Liver (tissue), 9 donors: ENCODE measurements around the gene ATXN1. TPM values are rescaled to one million over a fixed set of nuclear protein-coding genes. Genes with fewer than 3 reads are reported as not detected.

Experiments used
- DNase-seq: peaks from one replicate; pipeline ENCODE4 v3.0.0-alpha.2; 2017; ENCODE audit warnings: low spot score
- H3K27ac ChIP-seq, 2 donors: one replicate each; pipeline ENCODE4 v1.7.0; 2013; ENCODE audit warnings: inconsistent platforms in 2 of 2, low read length in 2 of 2, control low read depth in 1 of 2, low read depth in 1 of 2, mild to moderate bottlenecking in 1 of 2
- H3K27me3 ChIP-seq, 4 donors: one replicate each; pipeline versions ENCODE4 v1.6.1 to v1.7.0; 2013; ENCODE audit warnings: low read length in 3 of 4, inconsistent platforms in 1 of 4, mild to moderate bottlenecking in 1 of 4, moderate library complexity in 1 of 4; ENCODE audit not compliant: control insufficient read depth in 4 of 4, insufficient read depth in 4 of 4
- H3K36me3 ChIP-seq, 4 donors: one replicate each; pipeline versions ENCODE4 v1.6.1 to v1.7.0; 2013; ENCODE audit warnings: low read length in 3 of 4, mild to moderate bottlenecking in 3 of 4, low read depth in 1 of 4, moderate library complexity in 1 of 4; ENCODE audit not compliant: control insufficient read depth in 4 of 4, insufficient read depth in 3 of 4
- H3K4me1 ChIP-seq, 4 donors: one replicate each; pipeline versions ENCODE4 v1.6.1 to v1.7.0; 2013; ENCODE audit warnings: low read length in 3 of 4, mild to moderate bottlenecking in 3 of 4, moderate library complexity in 1 of 4; ENCODE audit not compliant: control insufficient read depth in 4 of 4, insufficient read depth in 4 of 4
- H3K4me3 ChIP-seq, 3 donors: one replicate each; pipeline versions ENCODE4 v1.6.1 to v1.7.0; 2013; ENCODE audit warnings: low read length in 3 of 3, control low read depth in 1 of 3, low read depth in 1 of 3, mild to moderate bottlenecking in 1 of 3
- H3K9ac ChIP-seq, 2 donors: one replicate each; pipeline ENCODE4 v1.7.0; 2013; ENCODE audit warnings: low read length in 2 of 2, mild to moderate bottlenecking in 2 of 2, moderate library complexity in 2 of 2, control low read depth in 1 of 2, low read depth in 1 of 2
- H3K9me3 ChIP-seq, 4 donors: one replicate each; pipeline versions ENCODE4 v1.6.1 to v1.7.0; 2013; ENCODE audit warnings: low read length in 3 of 4; ENCODE audit not compliant: control insufficient read depth in 4 of 4
- CTCF ChIP-seq: fragments of 150-350 bp; IDR thresholded peaks from 2 replicates; pipeline ENCODE4 v1.5.1; 2017; ENCODE audit warnings: improper control_type of control experiment, low read depth, low read length; ENCODE audit not compliant: missing input control
- EGR1 ChIP-seq, 2 donors: IDR thresholded peaks; 2 replicates each; pipeline ENCODE4 v1.6.1; 2016 to 2018; ENCODE audit warnings: antibody characterized with exemption in 2 of 2, low read depth in 2 of 2
- FOXA2 ChIP-seq: IDR thresholded peaks from 2 replicates; pipeline ENCODE4 v1.6.1; 2016; ENCODE audit warnings: antibody characterized with exemption
- GABPA ChIP-seq, 2 donors: IDR thresholded peaks in 1 of 2; conservative IDR thresholded peaks in 1 of 2; 2 replicates each; pipeline ENCODE4 v1.6.1; 2016; ENCODE audit warnings: antibody characterized with exemption in 2 of 2, mild to moderate bottlenecking in 1 of 2, moderate library complexity in 1 of 2
- HNF4A ChIP-seq, 2 donors: conservative IDR thresholded peaks; 2 replicates each; pipeline ENCODE4 v1.6.1; 2016; ENCODE audit warnings: antibody characterized with exemption in 2 of 2, mild to moderate bottlenecking in 2 of 2
- MAX ChIP-seq: IDR thresholded peaks from 2 replicates; pipeline ENCODE4 v1.6.1; 2016; ENCODE audit warnings: antibody characterized with exemption
- NR2F2 ChIP-seq: IDR thresholded peaks from 2 replicates; pipeline ENCODE4 v1.6.1; 2016; ENCODE audit warnings: antibody characterized with exemption
- RAD21 ChIP-seq, 2 donors: IDR thresholded peaks; 2 replicates each; pipeline ENCODE4 v1.6.1; 2016; ENCODE audit warnings: antibody characterized with exemption in 2 of 2, mild to moderate bottlenecking in 2 of 2
- REST ChIP-seq: IDR thresholded peaks from 2 replicates; pipeline ENCODE4 v1.6.1; 2016; ENCODE audit warnings: antibody characterized with exemption, mild to moderate bottlenecking
- SP1 ChIP-seq: IDR thresholded peaks from 2 replicates; pipeline ENCODE4 v1.6.1; 2018; ENCODE audit warnings: antibody characterized with exemption, mild to moderate bottlenecking
- TAF1 ChIP-seq: conservative IDR thresholded peaks from 2 replicates; pipeline ENCODE4 v1.6.1; 2016; ENCODE audit warnings: antibody characterized with exemption, mild to moderate bottlenecking
- YY1 ChIP-seq: IDR thresholded peaks from 2 replicates; pipeline ENCODE4 v1.6.1; 2016; ENCODE audit warnings: antibody characterized with exemption, mild to moderate bottlenecking
- ZBTB33 ChIP-seq: IDR thresholded peaks from 2 replicates; pipeline ENCODE4 v1.6.1; 2016; ENCODE audit warnings: antibody characterized with exemption
- WGBS: extraction: QIAGEN DNeasy Blood & Tissue Kit; methylation state at CpG from one replicate; pipeline ENCODE4 v1.1.7; 2013; 5-methylcytosine and 5-hydroxymethylcytosine counted together
- polyA plus RNA-seq, 2 donors: library from polyadenylated mRNA; stranded (reverse) in 1 of 2; unstranded in 1 of 2; fragments of 200-250 nt in 1 of 2; fragments of >200 nt in 1 of 2; fragmentation: Nextera tagmentation in 1 of 2; extraction: Ambion mirVana in 1 of 2; gene quantifications; one replicate each; pipeline versions ENCODE4 v1.2.1 to v1.2.3, GENCODE V29; 2013 to 2015
- total RNA-seq, 2 donors: library from RNA; depleted of rRNA; stranded (reverse); fragments of >200 nt; gene quantifications; one replicate each; pipeline ENCODE4 v1.2.3, GENCODE V29; 2014
- donor health status: healthy.
- donor health status: healthy.
- donor health status: healthy.
- donor health status: healthy.
- donor health status: healthy.

The ATXN1 gene
- total and polyA plus RNA-seq, 4 donors: 4.3 to 29.7 (median 8.2) TPM

GRCh38 chr6:16490616-16491015 is 270.6 kb downstream of the ATXN1 start:
- H3K27me3 ChIP-seq: no peaks in the 10 kb centered on the region
- no peak for DNase-seq
- peaks cover 0 to 4% (median 0%) of the 10 kb centered on the region in 4 donors for H3K36me3 ChIP-seq
- H3K9me3 ChIP-seq: no peaks in the 10 kb centered on the region
- no peak overlapping the region for H3K9ac ChIP-seq
- no peak overlapping the region for H3K4me3 ChIP-seq
- H3K27ac ChIP-seq: no peak overlapping the region
- 92% methylated on average over 2 of the region's 2 CpGs for WGBS
- H3K4me1 ChIP-seq: peaks cover 0 to 2% (median 0%) of the 10 kb centered on the region in 4 donors
- TF ChIP-seq NR2F2: no peak
- no peak for TF ChIP-seq REST
- no peak for TF ChIP-seq YY1
- TF ChIP-seq GABPA (IDR thresholded peaks at IDR 0.05 in 1 of 2, conservative IDR thresholded peaks at IDR 0.05 in 1 of 2): no peak
- TF ChIP-seq RAD21 (IDR thresholded peaks at IDR 0.05): no peak
- no peak for TF ChIP-seq CTCF
- TF ChIP-seq HNF4A (conservative IDR thresholded peaks at IDR 0.05): no peak
- no peak for TF ChIP-seq EGR1 (IDR thresholded peaks at IDR 0.05; ENCODE audit: low read depth in 2 of 2)
- TF ChIP-seq TAF1: no peak
- no peak for TF ChIP-seq ZBTB33
- no peak for TF ChIP-seq FOXA2

- no peak overlapping the region for H3K27ac ChIP-seq
- peaks cover 0 to 11% (median under 1%) of the 10 kb centered on the region in 4 donors for H3K36me3 ChIP-seq
- TF ChIP-seq TAF1: no peak
- no peak for TF ChIP-seq MAX
- TF ChIP-seq SP1: no peak
- no peak for TF ChIP-seq REST
- 84% methylated on average over 2 of the region's 2 CpGs for WGBS
- H3K4me1 ChIP-seq: peaks cover 0 to 2% (median 0%) of the 10 kb centered on the region in 4 donors
- H3K4me3 ChIP-seq: no peak overlapping the region
- H3K27me3 ChIP-seq: no peaks in the 10 kb centered on the region
- H3K9ac ChIP-seq: no peak overlapping the region
- DNase-seq: no peak
- H3K9me3 ChIP-seq: no peaks in the 10 kb centered on the region
Measured at GRCh38 chr6:16488813-16489212, 272.4 kb downstream of the ATXN1 start.
